Measurements from ENCODE around the gene ATE1.
"Not testable (repeated sequence)": the region's sequence is repeated elsewhere in the genome, so short reads cannot be mapped to it uniquely, and the experiment has no call there.

- not testable (repeated sequence) for TF ChIP-seq CTCF (IDR thresholded peaks at IDR 0.05); POLR2A (IDR thresholded peaks at IDR 0.05); POLR2AphosphoS5 (IDR thresholded peaks at IDR 0.05; ENCODE audit: insufficient read depth in 1 of 2, low read depth in 1 of 2)
These were observed 2.6 kb upstream of the ATE1 start for GRCh38 chr10:121930268-121931085.

Data from vagina (tissue), 2 donors.